K562 (cell line): ENCODE measurements around the gene CSMD2. TPM values are rescaled to one million over a fixed set of nuclear protein-coding genes. Genes with fewer than 3 reads are reported as not detected.

Experiments used
- ATAC-seq: fragments of 200-7000 bp; cut with Tn5 transposase; 3 replicates; pipeline ENCODE4 v1.9.1; 2020; ENCODE audit warnings: moderate library complexity
- BruUV-seq: library from RNA; stranded (reverse); fragments of 400-500 nt; replicated peaks from 2 replicates; lab custom pipeline; 2021; lab: Mats Ljungman, UMichigan
- CTCF ChIA-PET: fragments of 300-600 bp; formaldehyde crosslinking; extraction: SDS; loops from one replicate; lab custom pipeline; 2021; ENCODE audit warnings: low intra/inter-chr PET ratio; lab: Yijun Ruan, JAX
- POLR2A ChIA-PET: fragments of 300-600, 350-650 bp; sonication (Branson Sonifier 250); formaldehyde crosslinking; extraction: SDS; loops from one replicate; lab custom pipeline; 2021; ENCODE audit warnings: antibody characterized with exemption, inconsistent platforms; lab: Yijun Ruan, JAX
- DNase-seq, 4 experiments: peaks; one replicate each; pipeline versions ENCODE4 v3.0.0 to v3.0.0-alpha.2; 2011 to 2018; ENCODE audit warnings: low spot score in 3 of 4, mixed read lengths in 3 of 4; ENCODE audit errors: extremely low read depth in 1 of 4
- FAIRE-seq: peaks from 2 replicates; lab custom pipeline; 2011; peaks lifted over from hg19 to GRCh38; lab: Jason Lieb, UNC
- H2AFZ ChIP-seq: 2 replicates; pipeline ENCODE4 v1.6.0; 2011; ENCODE audit warnings: low read depth, low read length, control low read depth, inconsistent platforms
- H3K27ac ChIP-seq: fragments of 200-600 bp; 3 replicates; pipeline ENCODE4 v1.8.0; 2011; ENCODE audit warnings: low read depth, mild to moderate bottlenecking, control low read depth, inconsistent platforms, low read length, moderate library complexity, mixed read lengths; ENCODE audit errors: extremely low read depth
- H3K27me3 ChIP-seq, 2 experiments: fragments of 300-600 bp in 1 of 2; 2 replicates in 1 of 2; 3 replicates in 1 of 2; pipeline versions ENCODE4 v1.6.0 to v1.8.0; 2011; ENCODE audit warnings: inconsistent platforms in 2 of 2, low read length in 2 of 2, mild to moderate bottlenecking in 1 of 2, mixed read lengths in 1 of 2, moderate library complexity in 1 of 2; ENCODE audit not compliant: control insufficient read depth in 2 of 2, insufficient read depth in 2 of 2
- H3K36me3 ChIP-seq: fragments of 300-600 bp; 3 replicates; pipeline ENCODE4 v1.8.0; 2011; ENCODE audit warnings: mild to moderate bottlenecking, low read length, inconsistent platforms; ENCODE audit not compliant: control insufficient read depth, insufficient read depth
- H3K4me1 ChIP-seq, 2 experiments: fragments of 200-600 bp in 1 of 2; replicated peaks in 1 of 2; 2 replicates in 1 of 2; 3 replicates in 1 of 2; pipeline versions ENCODE4 v1.5.1 to v1.8.0; 2011; ENCODE audit warnings: inconsistent platforms in 2 of 2, low read length in 2 of 2, mild to moderate bottlenecking in 1 of 2, mixed read lengths in 1 of 2, moderate library complexity in 1 of 2; ENCODE audit not compliant: control insufficient read depth in 2 of 2, insufficient read depth in 2 of 2
- H3K4me2 ChIP-seq: 2 replicates; pipeline ENCODE4 v1.6.1; 2011; ENCODE audit warnings: low read length, control low read depth, inconsistent platforms, mixed read lengths; ENCODE audit not compliant: insufficient read depth
- H3K4me3 ChIP-seq: fragments of 200-600 bp; sonication (generic), shearing (Covaris generic); 2 replicates; pipeline ENCODE4 v1.5.1; 2016; ENCODE audit warnings: control low read depth, inconsistent platforms
- H3K79me2 ChIP-seq: fragments of 200-600 bp; 3 replicates; pipeline ENCODE4 v1.8.0; 2011; ENCODE audit warnings: low read length, inconsistent platforms; ENCODE audit not compliant: control insufficient read depth, insufficient read depth
- H3K9ac ChIP-seq, 2 experiments: 2 replicates each; pipeline versions ENCODE4 v1.6.0 to v1.6.1; 2011; ENCODE audit warnings: low read depth in 2 of 2, low read length in 2 of 2, control low read depth in 1 of 2, inconsistent platforms in 1 of 2, mild to moderate bottlenecking in 1 of 2, mixed read lengths in 1 of 2; ENCODE audit not compliant: insufficient read depth in 1 of 2
- H3K9me1 ChIP-seq: one replicate; pipeline ENCODE4 v1.6.0; 2011; ENCODE audit warnings: inconsistent platforms, mild to moderate bottlenecking, low read length, moderate library complexity; ENCODE audit not compliant: control insufficient read depth, insufficient read depth
- H3K9me3 ChIP-seq: replicated peaks from 2 replicates; pipeline ENCODE4 v1.5.1; 2011; ENCODE audit warnings: low read depth, low read length, inconsistent platforms; ENCODE audit not compliant: control insufficient read depth, insufficient read depth
- H4K20me1 ChIP-seq: replicated peaks from 2 replicates; pipeline ENCODE4 v1.6.1; 2011; ENCODE audit warnings: low read length, inconsistent platforms, mixed read lengths; ENCODE audit not compliant: control insufficient read depth, insufficient read depth
- KLF16 ChIP-seq: IDR thresholded peaks from 2 replicates; pipeline ENCODE4 v1.6.1; 2016; ENCODE audit warnings: antibody characterized with exemption
- MCM7 ChIP-seq, 2 experiments: fragments of 450-650 bp; IDR thresholded peaks; 2 replicates each; pipeline ENCODE4 v1.6.1; 2016 to 2018
- MTF1 ChIP-seq: fragments of 250-450 bp; sonication (Bioruptor Pico); IDR thresholded peaks from 2 replicates; pipeline ENCODE4 v1.9.0; 2021; ENCODE audit warnings: moderate library complexity, mild to moderate bottlenecking, inconsistent platforms, borderline replicate concordance
- TRIM25 ChIP-seq: fragments of 450-650 bp; IDR thresholded peaks from 2 replicates; pipeline ENCODE4 v1.7.0; 2016; ENCODE audit warnings: borderline replicate concordance
- TRIM28 ChIP-seq: fragments of 450-650 bp; IDR thresholded peaks from 2 replicates; pipeline ENCODE4 v1.6.1; 2017
- VEZF1 ChIP-seq: fragments of 200-800 bp; sonication (Bioruptor generic); IDR thresholded peaks from 2 replicates; pipeline ENCODE4 v1.6.1; 2017; ENCODE audit warnings: missing genetic modification characterization, missing compliant biosample characterization
- XRCC3 ChIP-seq: fragments of 450-650 bp; IDR thresholded peaks from 2 replicates; pipeline ENCODE4 v1.6.1; 2017; ENCODE audit warnings: mild to moderate bottlenecking, moderate library complexity
- ZNF23 ChIP-seq: fragments of 250-450 bp; sonication (Bioruptor Pico); IDR thresholded peaks from 2 replicates; pipeline ENCODE4 v1.4.0; 2020; ENCODE audit warnings: mild to moderate bottlenecking
- WGBS: fragments of 100-300 bp; shearing (Covaris generic); methylation state at CpG from one replicate; pipeline ENCODE4 v1.1.6; 2016; ENCODE audit warnings: low coverage, mixed read lengths; ENCODE audit not compliant: insufficient coverage; ENCODE audit errors: missing lambda C conversion rate; 5-methylcytosine and 5-hydroxymethylcytosine counted together
- in situ Hi-C: fragments of 300-500 bp; cut with MboI; formaldehyde crosslinking; loops from 4 replicates; pipeline ENCODE4 v1.15.0; 2018; ENCODE audit warnings: inconsistent platforms, mixed read lengths
- intact Hi-C: fragments of 100-400 bp; cut with micrococcal nuclease; formaldehyde crosslinking; loops from 2 replicates; pipeline ENCODE4 v1.14.2; 2022
- polyA plus RNA-seq, 8 experiments: library from polyadenylated mRNA; depleted of rRNA in 4 of 8; stranded (reverse) in 5 of 8; unstranded in 3 of 8; fragments of >200 nt; fragmentation: Nextera tagmentation in 2 of 8; fragmentation: Illumina TruSeq in 1 of 8; extraction: Ambion mirVana in 2 of 8; extraction: Trizol in 1 of 8; gene quantifications; 2 replicates each; pipeline versions ENCODE4 v1.2.1 to v1.2.3, GENCODE V29; 2011 to 2014; ENCODE audit warnings: inconsistent platforms in 1 of 8, missing spikeins in 1 of 8
- total RNA-seq, 7 experiments: library from RNA; depleted of rRNA in 6 of 7; stranded (reverse); fragments of >200 nt in 6 of 7; fragmentation: Illumina TruSeq in 2 of 7; extraction: Trizol in 2 of 7; gene quantifications; 2 replicates each; pipeline versions ENCODE4 v1.2.1 to v1.2.3, GENCODE V29; 2011 to 2021; ENCODE audit warnings: low replicate concordance in 1 of 7

Gene CSMD2
- total and polyA plus RNA-seq, 9 of the 15 experiments (the other 6 are each of a cell fraction or from before 2014, with no cell fraction given) = not detected

GRCh38 chr1:34163792-34164731 lies 968 bp downstream of the CSMD2 start:
- DNase-seq (no peak), FAIRE-seq (no peak), ATAC-seq (no peak)
- Histone ChIP-seq H3K27me3 (peaks cover 2 to 18% of the 10 kb centered on the region in 2 experiments; a peak in 4 of 5 replicates), H3K79me2 (no peaks in the 10 kb centered on the region), H3K9me1 (no peaks in the 10 kb centered on the region), H3K36me3 (no peaks in the 10 kb centered on the region), H3K9ac (no peak overlapping the region), H4K20me1 (no peaks in the 10 kb centered on the region), H3K27ac (no peak overlapping the region), H3K4me1 (peaks cover 0 to 10% of the 10 kb centered on the region in 2 experiments; a peak in 2 of 5 replicates), H3K9me3 (no peaks in the 10 kb centered on the region), H2AFZ (no peak overlapping the region), H3K4me3 (no peak overlapping the region), H3K4me2 (no peak overlapping the region)
- TF ChIP-seq XRCC3 = no peak
- no peak for TF ChIP-seq VEZF1 (CRISPR knock-in tag)
- no peak for TF ChIP-seq TRIM25
- TF ChIP-seq ZNF23 (CRISPR knock-in tag) = no peak
- TF ChIP-seq MTF1 (CRISPR knock-in tag) = no peak
- TF ChIP-seq TRIM28 = no peak
- TF ChIP-seq KLF16 = no peak
- TF ChIP-seq MCM7 (IDR thresholded peaks at IDR 0.05) = no peak
- intact Hi-C loops = no loop called here
- in situ Hi-C loops = no loop called here
- POLR2A ChIA-PET = interaction anchor here (0.8 kb wide), 1 partner anchor 20 kb away, joined by 3 read pairs; no protein-coding TSS in a partner anchor
- CTCF ChIA-PET = no interaction called here
- no TSS peak for BruUV-seq
- 20% methylated on average over 38 of the region's 75 CpGs for WGBS
